HG03558 (cell line): Measurements from ENCODE around the gene SLAMF6.
"Not testable (repeated sequence)": the region's sequence is repeated elsewhere in the genome, so short reads cannot be mapped to it uniquely, and the experiment has no call there.

Source experiments
- ATAC-seq: cut with Tn5 transposase; IDR thresholded peaks from one replicate; pipeline ENCODE4 v1.9.1; 2021; ENCODE audit warnings: moderate number of reproducible peaks; ENCODE audit not compliant: unreplicated experiment; ENCODE audit errors: extremely low read depth

The SLAMF6 gene

DNA sequence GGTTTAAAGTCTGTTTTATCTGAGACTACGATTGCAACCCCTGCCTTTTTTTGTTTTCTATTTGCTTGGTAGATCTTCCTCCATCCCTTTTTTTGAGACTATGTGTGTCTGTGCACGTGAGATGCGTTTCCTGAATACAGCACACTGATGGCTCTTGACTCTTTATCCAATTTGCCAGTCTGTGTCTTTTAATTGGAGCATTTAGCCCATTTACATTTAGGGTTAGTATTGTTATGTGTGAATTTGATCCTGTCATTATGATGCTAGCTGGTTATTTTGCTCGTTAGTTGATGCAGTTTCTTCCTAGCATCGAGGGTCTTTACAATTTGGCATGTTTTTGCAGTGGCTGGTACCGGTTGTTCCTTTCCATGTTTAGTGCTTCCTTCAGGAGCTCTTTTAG lies 44.0 kb downstream of the SLAMF6 start:
- not testable (repeated sequence) for ATAC-seq

DNA sequence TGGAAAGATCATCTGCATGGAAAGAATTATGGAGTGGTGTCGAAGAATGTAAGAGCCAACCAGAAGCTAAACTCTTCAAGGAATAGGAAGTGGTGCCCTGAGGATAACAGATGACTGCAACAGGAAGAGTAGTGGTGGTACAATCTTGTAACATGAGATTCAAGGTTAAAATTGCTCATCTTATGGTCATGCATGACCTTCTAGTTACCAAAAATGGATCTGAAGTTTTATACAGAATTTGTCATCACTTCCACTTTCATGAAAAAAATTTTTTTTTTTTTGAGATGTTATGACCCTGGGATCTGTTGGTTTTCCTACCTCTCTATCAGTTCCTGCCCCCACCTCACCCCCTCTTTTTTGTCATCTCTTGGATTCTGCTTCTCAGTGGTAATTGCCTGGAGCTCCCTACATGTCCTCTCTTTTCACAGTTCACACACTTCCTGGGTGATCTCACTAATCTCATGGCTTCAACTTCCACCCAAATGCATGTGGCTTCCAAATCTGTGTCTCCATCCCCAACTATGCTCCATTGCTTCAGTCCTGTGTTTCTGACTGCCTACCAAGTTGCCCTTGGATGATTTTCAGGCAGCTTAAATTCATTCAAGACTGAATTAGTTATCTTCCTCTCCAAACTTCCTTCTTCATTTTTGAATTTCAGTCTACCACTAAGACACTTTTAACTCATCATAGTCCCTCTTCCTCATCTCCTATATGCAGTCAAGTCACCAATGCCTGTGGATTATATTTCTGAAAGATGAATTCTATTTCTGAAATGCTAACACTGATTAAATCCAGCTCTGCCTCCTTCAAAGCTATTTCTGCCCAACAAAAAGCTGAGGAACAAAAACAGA lies 48.4 kb downstream of the SLAMF6 start:
- peak; percentile 68 for ATAC-seq

DNA sequence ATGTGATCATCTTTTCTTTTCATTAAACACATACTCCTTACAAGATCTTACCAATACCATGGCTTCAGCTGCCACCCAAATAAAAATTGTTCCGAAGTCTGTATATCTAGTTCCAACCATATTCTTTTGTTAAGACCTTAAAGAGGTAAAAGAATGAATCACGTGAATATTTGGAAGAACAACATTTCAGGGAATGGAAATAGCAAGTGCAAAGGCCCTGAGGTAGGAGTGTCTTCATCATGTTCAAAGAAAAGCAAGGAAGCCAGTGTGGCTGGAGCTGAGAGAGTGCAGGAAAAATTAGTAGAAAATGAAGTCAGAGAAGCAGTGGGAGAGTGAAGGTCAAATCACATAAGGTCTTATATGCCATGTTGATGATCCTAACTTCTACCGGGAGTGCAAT lies 50.9 kb downstream of the SLAMF6 start:
- no peak for ATAC-seq

- ATAC-seq, result no peak
Observed at GRCh38 chr1:160471253-160471652, 51.8 kb downstream of the SLAMF6 start.

DNA sequence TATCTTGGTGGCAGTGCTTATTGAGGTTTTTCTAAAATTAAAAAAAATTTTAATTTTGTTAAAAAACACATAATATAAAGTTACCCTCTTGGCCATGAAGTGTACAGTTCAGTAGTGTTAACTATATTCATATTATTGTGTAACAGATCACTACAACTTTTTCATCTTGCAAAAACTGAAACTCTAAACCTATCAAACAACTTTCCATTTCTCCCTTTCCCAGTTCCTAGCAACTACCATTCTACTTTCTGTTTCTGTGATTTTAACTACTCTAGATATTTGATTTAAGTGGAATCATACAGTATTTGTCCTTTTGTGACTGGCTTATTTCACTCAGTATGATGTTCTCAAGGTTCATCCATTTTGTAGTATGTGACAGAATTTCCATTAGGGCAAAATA lies 55.5 kb downstream of the SLAMF6 start:
- no peak for ATAC-seq

GRCh38 chr1:160466961-160467360 lies 56.1 kb downstream of the SLAMF6 start:
- no peak for ATAC-seq

DNA sequence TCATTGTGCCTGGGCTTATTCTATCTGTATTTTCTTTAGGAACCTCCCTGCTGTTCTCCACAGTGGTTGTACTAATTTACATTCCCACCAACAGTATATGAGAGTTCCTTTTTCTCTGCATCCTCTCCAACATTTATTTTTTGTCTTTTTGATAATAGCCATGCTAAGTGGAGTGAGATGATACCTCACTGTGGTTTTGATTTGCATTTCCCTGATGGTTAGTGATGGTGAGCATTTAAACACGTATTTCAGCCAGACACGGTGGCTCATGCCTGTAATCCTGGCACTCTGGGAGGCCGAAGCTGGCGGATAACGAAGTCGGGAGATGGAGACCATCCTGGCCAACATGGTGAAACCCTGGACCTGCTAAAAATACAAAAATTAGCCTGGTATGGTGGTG lies 57.9 kb downstream of the SLAMF6 start:
- no peak for ATAC-seq

DNA sequence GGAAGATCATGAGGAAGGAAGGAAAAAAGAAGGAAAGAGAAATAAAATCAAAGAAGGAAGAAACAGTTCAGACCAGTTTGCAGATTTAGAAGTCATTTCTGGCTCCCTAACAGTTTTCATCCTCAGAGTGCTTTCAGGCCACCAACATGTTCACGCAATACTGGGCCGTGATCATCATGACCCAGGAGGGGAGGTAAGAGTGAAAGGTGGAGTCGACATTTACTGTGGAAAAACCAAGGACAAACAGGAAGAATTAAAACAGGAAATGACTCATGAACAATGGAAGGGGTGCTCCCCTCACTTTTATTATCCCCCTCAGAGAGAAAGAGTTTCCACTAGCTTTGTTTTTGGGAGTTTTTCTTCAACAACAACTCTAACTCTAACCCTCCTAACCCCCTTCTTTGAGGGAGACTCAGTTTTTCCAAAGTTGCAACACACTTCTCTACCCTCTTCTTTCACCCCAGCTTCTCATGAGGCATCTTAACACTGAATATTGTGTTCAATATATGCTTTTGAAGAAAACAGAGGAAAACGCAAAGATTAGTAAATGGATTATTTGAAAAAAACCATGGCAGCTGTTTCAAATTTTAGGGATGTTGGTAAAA lies 62.3 kb downstream of the SLAMF6 start:
- ATAC-seq, result no peak

- ATAC-seq, result no peak
Observed at GRCh38 chr1:160460214-160460642, 62.8 kb downstream of the SLAMF6 start.

GRCh38 chr1:160459687-160460086 lies 63.4 kb downstream of the SLAMF6 start:
- ATAC-seq, result no peak

GRCh38 chr1:160459056-160459455 lies 64.0 kb downstream of the SLAMF6 start:
- ATAC-seq, result no peak

DNA sequence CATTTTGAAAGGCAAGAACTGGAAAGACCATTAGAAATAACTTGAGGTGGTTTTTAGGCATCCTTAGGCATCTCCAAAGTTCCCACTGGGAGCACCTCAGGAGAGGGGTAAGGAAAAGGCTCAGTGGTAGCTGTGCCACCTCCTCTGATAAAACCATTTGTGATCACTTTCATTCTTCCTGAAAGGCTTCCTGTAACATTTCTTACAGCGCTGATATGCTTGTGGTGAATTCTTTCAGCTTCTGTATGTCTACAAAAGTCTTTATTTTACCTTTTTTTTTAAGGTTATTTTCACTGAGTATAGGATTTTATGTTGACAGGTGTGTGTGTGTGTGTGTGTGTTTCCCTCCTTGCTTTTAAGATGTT lies 67.9 kb downstream of the SLAMF6 start:
- no peak for ATAC-seq

- no peak for ATAC-seq
Observed at GRCh38 chr1:160454371-160455152, 68.5 kb downstream of the SLAMF6 start.

DNA sequence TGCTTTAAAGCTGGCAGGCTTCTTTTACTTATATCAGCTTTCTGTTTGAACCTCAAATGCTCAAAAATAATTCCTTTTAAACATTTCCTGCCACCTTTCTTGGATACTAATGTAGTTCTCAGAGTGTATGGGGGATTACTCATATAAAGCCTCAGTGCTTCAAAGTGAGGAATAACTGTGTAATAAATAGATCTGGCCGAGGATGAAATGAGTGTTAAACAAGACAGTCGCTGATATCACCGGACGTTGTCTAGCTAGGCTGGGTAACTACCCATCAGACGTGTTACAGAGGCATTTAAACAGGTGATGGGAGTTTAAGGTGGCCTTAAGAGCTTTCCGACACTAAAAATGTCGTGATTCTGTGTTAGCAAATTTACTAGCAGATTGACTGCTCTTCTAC lies 69.6 kb downstream of the SLAMF6 start:
- no peak for ATAC-seq

- ATAC-seq, result no peak
Observed at GRCh38 chr1:160451859-160452232, 71.2 kb downstream of the SLAMF6 start.

- ATAC-seq, result no peak
Observed at GRCh38 chr1:160451119-160451858, 71.8 kb downstream of the SLAMF6 start.

GRCh38 chr1:160449494-160449893 lies 73.6 kb downstream of the SLAMF6 start:
- ATAC-seq, result no peak

- no peak for ATAC-seq
Observed at GRCh38 chr1:160446945-160447600, 76.0 kb downstream of the SLAMF6 start.

- ATAC-seq, result no peak
Observed at GRCh38 chr1:160439718-160440117, 83.3 kb downstream of the SLAMF6 start.

DNA sequence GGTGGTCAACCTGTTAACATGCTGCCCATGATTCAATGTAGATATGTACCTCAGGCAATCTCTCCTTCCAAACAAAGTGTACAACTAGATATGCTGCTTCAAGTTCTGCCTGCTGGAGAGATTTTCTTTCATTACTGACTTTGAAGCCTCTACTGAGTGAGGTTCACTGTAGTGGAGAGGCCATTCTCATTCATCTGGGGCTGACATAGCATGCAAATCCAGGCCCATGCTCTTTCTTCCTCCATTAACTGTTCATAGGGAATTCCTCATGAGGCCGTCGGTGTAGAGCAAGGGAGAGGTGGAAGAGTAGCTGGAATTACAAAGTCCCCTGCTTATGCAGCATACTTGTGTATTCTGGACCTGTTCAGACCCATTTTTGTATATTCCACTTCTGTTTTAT lies 84.1 kb downstream of the SLAMF6 start:
- no peak for ATAC-seq
